ENCODE results near the gene MRPS25. TPM values are rescaled to one million over a fixed set of nuclear protein-coding genes. Genes with fewer than 3 reads are reported as not detected.
"Not testable (repeated sequence)": the region's sequence is repeated elsewhere in the genome, so short reads cannot be mapped to it uniquely, and the experiment has no call there.

MRPS25 gene
- total and polyA plus RNA-seq, 5 donors: 63.4 to 125 (median 92.7) TPM

DNA sequence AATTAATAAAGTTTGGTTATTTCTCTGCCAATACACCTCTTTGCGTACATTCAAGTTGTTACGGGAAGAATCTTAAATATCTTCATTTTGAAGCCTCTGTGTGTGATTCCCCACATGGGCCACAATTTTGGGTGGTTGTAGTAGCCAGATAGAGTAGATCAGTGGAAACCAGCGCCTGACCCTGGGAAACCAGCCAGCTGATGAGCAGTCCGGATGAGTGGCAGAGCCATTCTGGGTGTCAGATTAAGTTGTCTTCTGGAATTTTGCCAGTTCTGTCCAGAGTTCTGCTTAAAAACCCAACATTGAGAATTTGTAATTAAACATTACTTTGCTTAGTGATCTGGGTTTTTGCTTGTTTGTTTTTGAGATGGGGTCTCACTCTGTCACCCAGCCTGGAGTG is 49.7 kb downstream of the MRPS25 start:
- ATAC-seq (peak; percentile 48 to 63), DNase-seq (peak; percentile 40 to 77 (median 60))
- no peaks in the 10 kb centered on the region for H3K27me3 ChIP-seq (ENCODE audit: control insufficient read depth, insufficient read depth)
- no peak overlapping the region for H3K27ac ChIP-seq (ENCODE audit: low read length)
- no peaks in the 10 kb centered on the region for H3K4me1 ChIP-seq (ENCODE audit: control insufficient read depth, insufficient read depth, low read length)
- H3K4me3 ChIP-seq (ENCODE audit: low read length): no peak overlapping the region
- intact Hi-C loops (cut with DNase I): no loop called here
- no peaks in the 10 kb centered on the region for H3K9me3 ChIP-seq (ENCODE audit: control insufficient read depth, low read length)
- WGBS: 72% methylated on average over 4 of the region's 4 CpGs

DNA sequence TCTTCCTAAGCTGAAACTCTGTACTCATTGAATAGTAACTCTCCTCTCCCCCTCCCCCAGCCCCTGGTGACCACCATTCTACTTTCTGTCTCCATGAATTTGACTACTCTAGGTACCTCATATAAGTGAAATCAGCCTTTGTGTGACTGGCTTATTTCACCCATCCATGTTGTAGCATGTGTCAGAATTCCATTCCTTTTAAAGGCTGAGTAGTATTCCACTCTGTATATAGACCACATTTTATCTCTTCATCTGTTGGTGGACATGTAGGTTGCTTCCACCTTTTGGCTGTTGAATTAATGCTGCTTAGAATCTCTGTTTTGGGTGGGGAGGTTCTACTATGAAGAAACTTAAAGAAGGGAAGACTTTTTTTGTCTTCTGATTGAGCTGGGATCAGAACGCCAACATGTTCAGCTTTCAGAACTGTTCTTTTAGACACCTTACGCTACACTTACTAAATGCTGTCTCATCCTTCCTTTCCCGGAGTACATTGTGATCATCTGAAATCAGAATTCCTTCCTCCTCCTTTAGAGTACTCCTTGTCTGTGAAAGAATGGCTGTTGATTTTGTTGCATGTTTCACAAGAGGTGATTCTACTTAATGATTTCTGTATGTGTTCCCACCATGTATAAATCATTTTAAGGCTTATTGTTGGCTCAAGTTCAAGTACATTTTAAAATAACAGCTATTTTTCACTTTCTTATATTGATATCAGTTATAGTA is 50.3 kb downstream of the MRPS25 start:
- H3K27ac ChIP-seq (ENCODE audit: low read length): no peak overlapping the region
- ATAC-seq: no peak
- intact Hi-C loops (cut with DNase I): no loop called here

DNA sequence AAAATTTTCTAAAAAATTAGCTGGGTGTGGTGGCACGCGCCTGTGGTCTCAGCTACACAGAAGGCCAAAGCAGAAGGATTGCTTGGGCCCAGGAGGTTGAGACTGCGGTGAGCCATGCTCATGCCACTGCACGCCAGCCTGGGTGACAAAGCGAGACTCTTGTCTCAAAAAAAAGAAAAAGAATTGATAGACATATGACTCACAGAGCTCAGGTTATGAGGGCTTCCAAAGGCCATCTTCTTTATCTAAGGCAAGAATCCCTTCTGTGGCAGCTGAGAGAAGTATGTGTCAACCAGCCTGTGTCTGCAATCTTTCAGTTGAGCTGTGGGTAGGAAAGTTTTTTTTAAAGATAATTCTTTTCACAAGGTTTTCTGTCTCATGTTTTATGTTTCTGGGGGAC is 53.9 kb downstream of the MRPS25 start:
- ATAC-seq: no peak

More for the DNA sequence above, 50.3 kb downstream of the MRPS25 start:
- whole genome bisulfite sequencing: 89% methylated on average over 3 of the region's 3 CpGs
- H3K4me3 ChIP-seq (ENCODE audit: low read length): no peak overlapping the region
- H3K4me1 ChIP-seq (ENCODE audit: control insufficient read depth, insufficient read depth, low read length): no peaks in the 10 kb centered on the region
- no peaks in the 10 kb centered on the region for H3K9me3 ChIP-seq (ENCODE audit: control insufficient read depth, low read length)
- no peak for DNase-seq
- H3K27me3 ChIP-seq (ENCODE audit: control insufficient read depth, insufficient read depth): no peaks in the 10 kb centered on the region

DNA sequence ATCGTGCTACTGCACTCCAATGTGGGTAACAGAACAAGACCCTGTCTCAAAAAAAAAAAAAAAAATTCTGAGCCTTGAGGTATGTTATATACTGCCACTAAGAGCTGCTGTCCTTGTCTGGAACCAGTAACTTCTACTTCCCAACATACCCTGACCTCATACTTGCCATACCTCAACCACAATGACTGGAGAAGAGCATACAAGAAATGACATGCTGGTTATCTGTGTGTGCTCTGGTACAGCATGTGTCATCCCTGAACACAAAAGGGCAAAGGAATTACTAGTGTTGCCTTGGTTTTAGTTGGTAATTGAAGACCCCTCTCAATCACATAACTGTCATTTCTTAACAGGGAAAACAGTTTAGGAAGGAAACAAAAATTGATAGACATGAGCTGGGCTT is 54.5 kb downstream of the MRPS25 start:
- DNase-seq (no peak), ATAC-seq (no peak)
- Histone ChIP-seq H3K4me3 (ENCODE audit: low read length) (no peak overlapping the region), H3K4me1 (ENCODE audit: control insufficient read depth, insufficient read depth, low read length) (no peaks in the 10 kb centered on the region), H3K27ac (ENCODE audit: low read length) (no peak overlapping the region), H3K27me3 (ENCODE audit: control insufficient read depth, insufficient read depth) (no peaks in the 10 kb centered on the region), H3K9me3 (ENCODE audit: control insufficient read depth, low read length) (no peaks in the 10 kb centered on the region)
- WGBS: 100% methylated on average over 1 of the region's 1 CpG
- intact Hi-C loops (cut with DNase I): no loop called here

More for the DNA sequence above, 53.9 kb downstream of the MRPS25 start:
- Histone ChIP-seq H3K4me1 (ENCODE audit: control insufficient read depth, insufficient read depth, low read length) (no peaks in the 10 kb centered on the region), H3K4me3 (ENCODE audit: low read length) (no peak overlapping the region), H3K27ac (ENCODE audit: low read length) (no peak overlapping the region), H3K27me3 (ENCODE audit: control insufficient read depth, insufficient read depth) (no peaks in the 10 kb centered on the region), H3K9me3 (ENCODE audit: control insufficient read depth, low read length) (no peaks in the 10 kb centered on the region)
- 85% methylated on average over 5 of the region's 5 CpGs for WGBS
- DNase-seq: no peak
- intact Hi-C loops (cut with DNase I): no loop called here

DNA sequence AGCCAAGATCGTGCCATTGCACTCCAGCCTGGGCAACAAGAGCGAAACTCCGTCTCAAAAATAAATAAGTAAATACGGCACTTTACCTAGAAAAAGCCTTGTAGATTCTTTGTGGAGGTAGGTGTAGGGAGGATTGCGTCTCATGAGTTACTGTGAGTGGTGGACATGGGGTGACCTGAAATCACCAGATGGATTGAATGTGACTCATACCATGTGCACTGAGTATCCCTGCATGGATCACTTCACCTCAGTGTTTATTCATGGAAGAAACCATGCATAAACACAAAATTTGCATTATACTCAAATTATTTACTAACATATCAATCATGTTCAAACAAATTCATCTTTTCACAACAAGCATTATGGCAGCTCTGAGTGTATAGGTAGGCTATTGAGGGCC is 55.9 kb downstream of the MRPS25 start:
- WGBS: 97% methylated on average over 5 of the region's 5 CpGs
- Histone ChIP-seq H3K27ac (ENCODE audit: low read length) (no peak overlapping the region), H3K9me3 (ENCODE audit: control insufficient read depth, low read length) (no peaks in the 10 kb centered on the region), H3K4me1 (ENCODE audit: control insufficient read depth, insufficient read depth, low read length) (no peaks in the 10 kb centered on the region), H3K27me3 (ENCODE audit: control insufficient read depth, insufficient read depth) (no peaks in the 10 kb centered on the region), H3K4me3 (ENCODE audit: low read length) (no peak overlapping the region)
- ATAC-seq (no peak), DNase-seq (no peak)
- intact Hi-C loops (cut with DNase I): no loop called here

DNA sequence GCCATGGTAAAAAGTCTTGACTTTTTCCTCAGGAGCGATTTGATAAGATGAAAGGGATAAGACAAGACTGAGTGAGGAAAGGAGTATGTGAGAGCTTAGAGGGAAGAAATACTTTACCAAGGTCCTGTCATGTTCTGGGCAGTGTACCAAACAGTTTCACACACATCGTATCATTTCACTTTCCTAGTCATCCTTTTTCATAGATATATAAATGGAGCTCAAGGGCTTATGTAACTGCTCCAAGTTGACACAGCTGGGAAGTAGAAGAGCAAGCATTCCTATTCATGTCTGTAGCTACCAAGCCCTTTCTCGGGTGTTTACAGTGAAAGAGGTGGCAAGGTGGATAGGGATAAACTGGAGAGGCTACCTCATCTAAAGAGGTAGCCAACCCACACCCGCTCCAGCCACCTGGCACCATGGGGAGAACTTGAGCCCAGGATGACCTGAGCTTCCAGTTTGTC is 57.4 kb downstream of the MRPS25 start:
- Histone ChIP-seq H3K9me3 (ENCODE audit: control insufficient read depth, low read length) (no peaks in the 10 kb centered on the region), H3K4me3 (ENCODE audit: low read length) (no peak overlapping the region), H3K27me3 (ENCODE audit: control insufficient read depth, insufficient read depth) (no peaks in the 10 kb centered on the region), H3K27ac (ENCODE audit: low read length) (no peak overlapping the region), H3K4me1 (ENCODE audit: control insufficient read depth, insufficient read depth, low read length) (no peaks in the 10 kb centered on the region)
- DNase-seq (no peak), ATAC-seq (peak; percentile 73 to 80)
- 64% methylated on average over 4 of the region's 4 CpGs for WGBS
- intact Hi-C loops (cut with DNase I): no loop called here

DNA sequence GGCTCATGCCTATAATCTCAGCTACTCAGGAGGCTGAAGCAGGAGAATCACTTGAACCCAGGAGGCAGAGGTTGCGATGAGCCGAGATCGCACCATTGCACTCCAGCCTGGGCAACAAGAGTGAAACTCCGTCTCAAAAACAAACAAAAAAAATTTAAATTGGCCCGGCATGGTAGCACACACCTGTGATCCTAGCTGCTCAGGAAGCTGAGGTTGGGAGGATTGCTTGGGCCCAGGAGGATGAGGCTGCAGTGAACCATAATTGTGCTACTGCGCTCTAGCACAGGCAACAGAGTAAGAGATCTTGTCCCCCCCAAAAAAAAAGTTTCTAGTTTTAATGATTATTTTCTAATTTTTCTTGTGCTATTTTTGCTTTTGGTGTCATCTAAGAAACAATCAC is 65.9 kb downstream of the MRPS25 start:
- H3K27me3 ChIP-seq (ENCODE audit: control insufficient read depth, insufficient read depth); ATAC-seq; H3K9me3 ChIP-seq (ENCODE audit: control insufficient read depth, low read length); DNase-seq; H3K27ac ChIP-seq (ENCODE audit: low read length); H3K4me1 ChIP-seq (ENCODE audit: control insufficient read depth, insufficient read depth, low read length); H3K4me3 ChIP-seq (ENCODE audit: low read length); intact Hi-C loops (cut with DNase I): not testable (repeated sequence)
- WGBS: 97% methylated on average over 6 of the region's 6 CpGs

Other genes starting within 250 kb of the MRPS25 start
- gene FGD5, start 246.4 kb downstream of the MRPS25 start, total RNA-seq: 10 to 100 TPM; 17.1 to 30.5 (median 21.2) TPM
- gene FGD5, start 246.4 kb downstream of the MRPS25 start, polyA plus RNA-seq: 8.6 TPM
- gene NR2C2, start 117.7 kb downstream of the MRPS25 start, total RNA-seq: 10 to 100 TPM; 27.6 to 36.0 (median 32.3) TPM
- 8.3 TPM for gene NR2C2, start 117.7 kb downstream of the MRPS25 start, polyA plus RNA-seq
- gene RBSN, start 33.8 kb upstream of the MRPS25 start, total RNA-seq: 10 to 100 TPM; 20.1 to 26.7 (median 20.5) TPM
- 7.3 TPM for gene RBSN, start 33.8 kb upstream of the MRPS25 start, polyA plus RNA-seq
- gene CAPN7, start 140.9 kb upstream of the MRPS25 start, total RNA-seq: 10 to 100 TPM; 28.5 to 33.7 (median 30.9) TPM
- gene CAPN7, start 140.9 kb upstream of the MRPS25 start, polyA plus RNA-seq: 13.2 TPM

All from right cardiac atrium (tissue), 5 donors.